Suprapubic skin (tissue), 4 donors: ENCODE data around the gene SLC2A5. TPM values are rescaled to one million over a fixed set of nuclear protein-coding genes. Genes with fewer than 3 reads are reported as not detected.
"Not testable (repeated sequence)": the region's sequence is repeated elsewhere in the genome, so short reads cannot be mapped to it uniquely, and the experiment has no call there.

Experiments
- DNase-seq, 2 donors: peaks; one replicate each; pipeline ENCODE4 v3.0.0-alpha.2; 2019; ENCODE audit warnings: low spot score in 2 of 2
- H3K27ac ChIP-seq: fragments of 200-600 bp; sonication (generic); one replicate; pipeline ENCODE4 v1.5.1; 2019
- H3K27me3 ChIP-seq: fragments of 200-600 bp; sonication (generic); one replicate; pipeline ENCODE4 v1.5.1; 2019
- H3K36me3 ChIP-seq: fragments of 200-600 bp; sonication (generic); one replicate; pipeline ENCODE4 v1.5.1; 2019
- H3K4me1 ChIP-seq: fragments of 200-600 bp; sonication (generic); one replicate; pipeline ENCODE4 v1.5.1; 2019
- H3K4me3 ChIP-seq: fragments of 200-600 bp; sonication (generic); one replicate; pipeline ENCODE4 v1.5.1; 2019; ENCODE audit warnings: mild to moderate bottlenecking
- H3K9me3 ChIP-seq: fragments of 200-600 bp; sonication (generic); one replicate; pipeline ENCODE4 v1.5.1; 2019
- EP300 ChIP-seq: sonication (generic); formaldehyde crosslinking; IDR thresholded peaks from one replicate; pipeline ENCODE4 v1.6.1; 2017; ENCODE audit warnings: antibody characterized with exemption
- POLR2A ChIP-seq, 2 donors: fragments of 450-650 bp; IDR thresholded peaks; one replicate each; pipeline ENCODE4 v1.6.1; 2017; ENCODE audit warnings: antibody characterized with exemption in 2 of 2, mild to moderate bottlenecking in 2 of 2, moderate library complexity in 2 of 2
- POLR2AphosphoS5 ChIP-seq, 3 donors: sonication (generic); formaldehyde crosslinking; IDR thresholded peaks; one replicate each; pipeline ENCODE4 v1.6.1; 2017; ENCODE audit warnings: antibody characterized with exemption in 3 of 3
- WGBS: methylation state at CpG from one replicate; pipeline ENCODE4 v1.1.5; 2018; 5-methylcytosine and 5-hydroxymethylcytosine counted together
- total RNA-seq, 4 donors: library from RNA; depleted of rRNA; stranded (reverse); fragments of >200 nt; gene quantifications; one replicate each; pipeline ENCODE4 v1.1.0, GENCODE V29; 2016
- TF ChIP-seq, protein P1 (sequence below), 2 donors: fragments of 200-600 bp in 1 of 2; fragments of 450-650 bp in 1 of 2; sonication (generic) in 1 of 2; IDR thresholded peaks; one replicate each; pipeline ENCODE4 v1.5.1; 2016 to 2019; ENCODE audit warnings: antibody characterized with exemption in 2 of 2, mild to moderate bottlenecking in 1 of 2, moderate library complexity in 1 of 2

SLC2A5 gene
- total RNA-seq, 4 donors from 2014 or later: 3.3 to 6.5 (median 3.8) TPM

DNA sequence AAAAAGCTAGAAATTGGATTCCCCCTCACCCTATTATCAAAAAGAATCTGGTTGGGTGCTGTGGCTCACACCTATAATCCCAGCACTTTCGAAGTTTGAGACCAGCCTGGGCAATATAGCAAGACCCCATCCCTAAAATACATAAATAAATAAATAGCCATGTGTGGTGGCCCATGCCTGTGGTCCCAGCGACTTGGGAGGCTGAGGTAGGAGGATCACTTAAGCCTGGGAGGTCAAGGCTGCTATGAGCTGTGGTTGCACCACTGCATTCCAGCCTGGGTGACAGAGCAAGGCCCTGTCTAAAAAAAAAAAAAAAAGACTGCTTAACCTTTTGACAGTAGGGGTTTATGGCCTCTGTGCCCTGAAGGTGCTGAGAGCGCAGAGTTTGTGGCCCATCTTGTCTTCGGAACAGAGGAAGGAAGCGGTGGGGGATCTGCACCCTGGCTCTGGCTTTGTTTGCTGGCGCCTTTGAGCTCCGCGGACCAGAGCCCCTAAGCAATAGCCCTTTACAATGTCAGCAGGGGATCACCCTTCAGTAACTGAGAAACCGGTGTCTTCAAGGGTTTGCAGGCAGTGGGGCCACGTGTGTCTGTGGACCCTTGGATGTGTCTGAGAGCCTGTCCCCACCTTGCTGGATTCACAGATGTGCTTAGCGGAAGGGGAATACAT lies 65.3 kb downstream of the SLC2A5 start:
- no peak for DNase-seq
- H3K27me3 ChIP-seq: no peaks in the 10 kb centered on the region
- no peak overlapping the region for H3K27ac ChIP-seq
- no peaks in the 10 kb centered on the region for H3K9me3 ChIP-seq
- no peaks in the 10 kb centered on the region for H3K36me3 ChIP-seq
- TF ChIP-seq POLR2A (IDR thresholded peaks at IDR 0.05) (no peak), POLR2AphosphoS5 (IDR thresholded peaks at IDR 0.05) (no peak), EP300 (no peak)
- TF ChIP-seq, protein P1, sequence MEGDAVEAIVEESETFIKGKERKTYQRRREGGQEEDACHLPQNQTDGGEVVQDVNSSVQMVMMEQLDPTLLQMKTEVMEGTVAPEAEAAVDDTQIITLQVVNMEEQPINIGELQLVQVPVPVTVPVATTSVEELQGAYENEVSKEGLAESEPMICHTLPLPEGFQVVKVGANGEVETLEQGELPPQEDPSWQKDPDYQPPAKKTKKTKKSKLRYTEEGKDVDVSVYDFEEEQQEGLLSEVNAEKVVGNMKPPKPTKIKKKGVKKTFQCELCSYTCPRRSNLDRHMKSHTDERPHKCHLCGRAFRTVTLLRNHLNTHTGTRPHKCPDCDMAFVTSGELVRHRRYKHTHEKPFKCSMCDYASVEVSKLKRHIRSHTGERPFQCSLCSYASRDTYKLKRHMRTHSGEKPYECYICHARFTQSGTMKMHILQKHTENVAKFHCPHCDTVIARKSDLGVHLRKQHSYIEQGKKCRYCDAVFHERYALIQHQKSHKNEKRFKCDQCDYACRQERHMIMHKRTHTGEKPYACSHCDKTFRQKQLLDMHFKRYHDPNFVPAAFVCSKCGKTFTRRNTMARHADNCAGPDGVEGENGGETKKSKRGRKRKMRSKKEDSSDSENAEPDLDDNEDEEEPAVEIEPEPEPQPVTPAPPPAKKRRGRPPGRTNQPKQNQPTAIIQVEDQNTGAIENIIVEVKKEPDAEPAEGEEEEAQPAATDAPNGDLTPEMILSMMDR (IDR thresholded peaks at IDR 0.05): no peak
- H3K4me3 ChIP-seq: no peak overlapping the region
- WGBS: 80% methylated on average over 11 of the region's 11 CpGs
- H3K4me1 ChIP-seq: no peaks in the 10 kb centered on the region

DNA sequence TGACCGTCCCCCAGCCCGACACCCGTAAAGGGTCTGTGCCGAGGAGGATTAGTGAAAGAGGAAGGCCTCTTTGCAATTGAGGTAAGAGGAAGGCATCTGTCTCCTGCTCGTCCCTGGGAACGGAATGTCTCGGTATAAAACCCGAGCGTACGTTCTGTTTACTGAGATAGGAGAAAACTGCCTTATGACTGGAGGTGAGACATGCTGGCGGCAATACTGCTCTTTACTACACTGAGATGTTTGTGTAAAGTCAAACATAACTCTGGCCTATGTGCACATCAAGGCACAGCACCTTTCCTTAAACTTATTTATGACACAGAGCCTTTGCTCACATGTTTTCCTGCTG lies 67.2 kb downstream of the SLC2A5 start:
- not testable (repeated sequence) for H3K9me3 ChIP-seq, H3K27ac ChIP-seq, DNase-seq, H3K4me3 ChIP-seq, H3K4me1 ChIP-seq, H3K27me3 ChIP-seq, H3K36me3 ChIP-seq
- WGBS: 92% methylated on average over 11 of the region's 11 CpGs

DNA sequence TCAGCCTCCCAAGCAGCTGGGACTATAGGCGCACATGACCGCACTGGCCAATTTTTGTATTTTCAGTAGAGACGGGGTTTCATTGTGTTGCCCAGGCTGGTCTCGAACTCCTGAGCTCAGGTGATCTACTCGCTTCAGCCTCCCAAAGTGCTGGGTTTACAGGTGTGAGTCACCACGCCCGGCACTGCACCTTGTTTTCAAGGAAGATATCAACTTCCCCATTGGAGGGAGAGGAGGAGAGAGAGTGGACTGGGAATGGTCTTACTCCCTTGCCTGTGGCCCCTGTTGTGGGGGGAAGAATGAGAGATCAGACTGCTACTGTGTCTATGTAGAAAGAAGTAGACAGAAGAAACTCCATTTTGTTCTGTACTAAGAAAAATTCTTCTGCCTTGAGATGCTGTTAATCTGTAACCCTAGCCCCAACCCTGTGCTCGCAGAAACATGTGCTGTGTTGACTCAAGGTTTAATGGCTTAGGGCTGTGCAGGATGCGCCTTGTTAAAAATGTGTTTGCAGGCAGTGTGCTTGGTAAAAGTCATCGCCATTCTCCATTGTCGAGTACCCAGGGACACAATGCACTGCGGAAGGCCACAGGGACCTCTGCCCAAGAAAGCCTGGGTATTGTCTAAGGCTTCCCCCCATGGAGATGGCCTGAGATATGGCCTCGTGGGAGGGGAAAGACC lies 67.8 kb downstream of the SLC2A5 start:
- not testable (repeated sequence) for H3K9me3 ChIP-seq, H3K4me3 ChIP-seq, H3K4me1 ChIP-seq, H3K36me3 ChIP-seq, H3K27me3 ChIP-seq, DNase-seq, H3K27ac ChIP-seq
- WGBS: over 99% methylated on average over 7 of the region's 13 CpGs

DNA sequence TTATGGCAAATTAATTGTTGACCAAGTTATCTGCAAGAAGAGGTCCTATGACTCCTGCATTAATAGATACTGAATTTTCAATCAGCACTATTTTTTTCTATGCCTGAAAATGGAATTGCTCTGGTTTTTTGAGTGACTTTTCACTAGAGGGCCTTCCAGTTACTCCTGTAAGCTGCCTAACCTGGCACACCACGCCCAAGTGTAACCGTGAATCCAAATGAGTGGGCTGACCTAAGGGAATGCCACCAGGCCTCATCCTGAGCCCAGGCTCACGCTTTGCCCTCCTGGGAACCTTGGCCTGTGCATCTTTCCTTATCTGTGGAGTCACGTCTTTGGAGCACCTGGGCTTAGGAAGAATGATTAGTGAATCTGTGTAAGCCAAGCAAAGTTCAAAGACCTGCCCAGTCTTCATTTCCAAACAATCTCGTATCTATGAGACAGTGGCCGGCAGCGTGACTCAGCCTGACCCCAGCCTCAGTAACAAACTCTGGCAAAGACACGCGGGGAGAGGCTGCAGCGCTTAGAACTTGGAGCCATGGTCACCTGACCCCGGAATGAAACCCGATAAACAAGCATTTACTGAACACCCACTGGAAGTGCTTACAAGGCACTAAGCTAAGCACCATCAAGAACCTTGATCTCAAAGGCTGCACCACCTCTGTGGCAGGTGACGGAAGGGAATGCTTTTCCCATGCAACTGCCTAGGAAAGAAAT lies 75.3 kb downstream of the SLC2A5 start:
- H3K27me3 ChIP-seq, DNase-seq: not testable (repeated sequence)
- 78% methylated on average over 10 of the region's 13 CpGs for WGBS

DNA sequence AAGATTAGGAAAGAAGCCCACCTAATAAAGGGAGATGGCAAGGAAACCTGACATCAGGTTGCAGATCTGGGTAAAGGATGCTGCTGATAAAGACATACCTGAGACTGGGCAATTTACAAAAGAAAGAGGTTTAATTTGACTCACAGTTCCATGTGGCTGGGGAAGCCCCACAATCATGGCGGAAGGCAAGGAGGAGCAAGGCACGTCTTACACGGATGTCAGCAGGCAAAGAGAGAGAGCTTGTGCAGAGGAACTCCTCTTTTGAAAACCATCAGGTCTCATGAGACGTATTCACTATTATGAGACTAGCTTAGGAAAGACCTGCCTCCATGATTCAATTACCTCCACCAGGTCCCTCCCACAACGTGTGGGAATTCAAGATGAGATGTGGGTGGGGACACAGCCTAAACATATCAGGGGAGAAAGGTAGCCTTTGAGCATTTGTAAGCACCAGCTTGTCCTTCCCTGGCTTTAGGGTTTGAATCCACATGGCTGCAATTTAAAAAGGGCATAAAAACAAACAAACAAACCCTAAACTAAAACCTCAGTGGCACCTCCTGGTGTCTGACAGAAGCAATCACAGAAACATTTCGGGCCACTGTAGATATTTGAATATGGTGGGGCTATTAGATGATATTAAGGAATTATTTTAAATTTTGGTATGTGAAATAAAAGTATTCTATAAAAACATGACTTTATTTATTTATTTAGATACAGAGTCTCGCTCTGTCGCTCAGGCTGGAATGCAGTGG lies 76.3 kb downstream of the SLC2A5 start:
- WGBS: 89% methylated on average over 8 of the region's 8 CpGs
- Histone ChIP-seq H3K36me3 (no peaks in the 10 kb centered on the region), H3K4me3 (no peak overlapping the region), H3K27ac (no peak overlapping the region), H3K9me3 (no peaks in the 10 kb centered on the region), H3K4me1 (no peaks in the 10 kb centered on the region), H3K27me3 (no peaks in the 10 kb centered on the region)
- no peak for DNase-seq
- TF ChIP-seq POLR2A (IDR thresholded peaks at IDR 0.05) (no peak), EP300 (no peak), POLR2AphosphoS5 (IDR thresholded peaks at IDR 0.05) (no peak)

More for the DNA sequence above, 75.3 kb downstream of the SLC2A5 start:
- not testable (repeated sequence) for H3K27ac ChIP-seq, H3K36me3 ChIP-seq, H3K4me1 ChIP-seq, H3K4me3 ChIP-seq, H3K9me3 ChIP-seq

DNA sequence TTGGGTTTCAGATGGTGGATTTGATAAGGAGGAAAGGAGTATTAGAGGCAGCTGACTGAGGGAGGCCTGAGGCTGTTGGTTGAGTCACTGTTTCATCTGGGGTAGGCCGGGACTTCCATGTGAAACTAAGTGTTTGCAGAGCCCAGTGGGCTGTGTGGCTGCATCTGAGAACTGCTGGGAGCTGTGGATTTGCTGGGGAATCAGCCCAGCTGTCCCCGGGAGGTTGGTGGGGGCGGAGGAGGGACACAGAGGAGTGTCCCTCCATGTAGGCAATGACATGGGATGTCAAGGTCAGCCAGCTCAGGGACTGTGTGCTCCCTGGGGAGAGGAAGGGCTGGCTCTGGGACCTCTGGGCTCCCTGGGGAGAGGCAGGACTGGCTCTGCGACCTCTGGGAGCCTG lies 79.6 kb downstream of the SLC2A5 start:
- no peaks in the 10 kb centered on the region for H3K36me3 ChIP-seq
- peaks cover 16% of the 10 kb centered on the region for H3K4me1 ChIP-seq
- no peaks in the 10 kb centered on the region for H3K9me3 ChIP-seq
- TF ChIP-seq, protein P1 (IDR thresholded peaks at IDR 0.05): no peak
- TF ChIP-seq EP300 (no peak), POLR2A (IDR thresholded peaks at IDR 0.05) (no peak), POLR2AphosphoS5 (IDR thresholded peaks at IDR 0.05) (no peak)
- H3K4me3 ChIP-seq: no peak overlapping the region
- no peak for DNase-seq
- H3K27me3 ChIP-seq: no peaks in the 10 kb centered on the region
- no peak overlapping the region for H3K27ac ChIP-seq
- WGBS: 83% methylated on average over 4 of the region's 4 CpGs

DNA sequence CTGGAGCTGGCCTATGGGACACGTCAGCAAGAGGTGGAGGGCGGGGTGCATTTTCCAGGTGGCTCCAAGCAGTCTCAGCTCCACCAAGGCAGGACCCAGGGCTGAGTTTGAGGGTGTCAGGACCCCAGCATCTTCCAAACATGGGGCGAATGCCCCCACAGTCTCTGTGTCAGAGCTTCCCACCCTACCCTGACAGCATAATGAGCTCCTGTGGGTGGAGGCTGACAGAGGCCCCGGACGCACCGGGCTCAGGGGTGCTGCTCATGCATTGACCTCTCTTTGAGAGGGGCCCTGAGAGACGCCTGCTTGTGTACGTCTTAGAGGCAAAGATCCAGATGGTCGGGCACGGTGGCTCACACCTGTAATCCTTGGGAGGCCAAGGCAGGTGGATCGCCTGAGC lies 80.4 kb downstream of the SLC2A5 start:
- no peaks in the 10 kb centered on the region for H3K27me3 ChIP-seq
- no peak for TF ChIP-seq POLR2AphosphoS5 (IDR thresholded peaks at IDR 0.05)
- TF ChIP-seq, protein P1 (IDR thresholded peaks at IDR 0.05): no peak
- no peak for TF ChIP-seq EP300
- TF ChIP-seq POLR2A (IDR thresholded peaks at IDR 0.05): no peak
- H3K4me3 ChIP-seq: no peak overlapping the region
- peaks cover 16% of the 10 kb centered on the region for H3K4me1 ChIP-seq
- H3K9me3 ChIP-seq: no peaks in the 10 kb centered on the region
- DNase-seq: no peak
- 89% methylated on average over 6 of the region's 11 CpGs for WGBS
- H3K27ac ChIP-seq: no peak overlapping the region
- no peaks in the 10 kb centered on the region for H3K36me3 ChIP-seq
